Liver (tissue), 9 donors: Measurements from ENCODE around the gene DUSP9. TPM values are rescaled to one million over a fixed set of nuclear protein-coding genes. Genes with fewer than 3 reads are reported as not detected.
A peak's percentile ranks its signal among the peaks of the same experiment; 100 is the strongest.

ENCODE experiments used
- DNase-seq: peaks from one replicate; pipeline ENCODE4 v3.0.0-alpha.2; 2017; ENCODE audit warnings: low spot score
- H3K27ac ChIP-seq, 2 donors: one replicate each; pipeline ENCODE4 v1.7.0; 2013; ENCODE audit warnings: inconsistent platforms in 2 of 2, low read length in 2 of 2, control low read depth in 1 of 2, low read depth in 1 of 2, mild to moderate bottlenecking in 1 of 2
- H3K27me3 ChIP-seq, 4 donors: one replicate each; pipeline versions ENCODE4 v1.6.1 to v1.7.0; 2013; ENCODE audit warnings: low read length in 3 of 4, inconsistent platforms in 1 of 4, mild to moderate bottlenecking in 1 of 4, moderate library complexity in 1 of 4; ENCODE audit not compliant: control insufficient read depth in 4 of 4, insufficient read depth in 4 of 4
- H3K36me3 ChIP-seq, 4 donors: one replicate each; pipeline versions ENCODE4 v1.6.1 to v1.7.0; 2013; ENCODE audit warnings: low read length in 3 of 4, mild to moderate bottlenecking in 3 of 4, low read depth in 1 of 4, moderate library complexity in 1 of 4; ENCODE audit not compliant: control insufficient read depth in 4 of 4, insufficient read depth in 3 of 4
- H3K4me1 ChIP-seq, 4 donors: one replicate each; pipeline versions ENCODE4 v1.6.1 to v1.7.0; 2013; ENCODE audit warnings: low read length in 3 of 4, mild to moderate bottlenecking in 3 of 4, moderate library complexity in 1 of 4; ENCODE audit not compliant: control insufficient read depth in 4 of 4, insufficient read depth in 4 of 4
- H3K4me3 ChIP-seq, 3 donors: one replicate each; pipeline versions ENCODE4 v1.6.1 to v1.7.0; 2013; ENCODE audit warnings: low read length in 3 of 3, control low read depth in 1 of 3, low read depth in 1 of 3, mild to moderate bottlenecking in 1 of 3
- H3K9ac ChIP-seq, 2 donors: one replicate each; pipeline ENCODE4 v1.7.0; 2013; ENCODE audit warnings: low read length in 2 of 2, mild to moderate bottlenecking in 2 of 2, moderate library complexity in 2 of 2, control low read depth in 1 of 2, low read depth in 1 of 2
- H3K9me3 ChIP-seq, 4 donors: one replicate each; pipeline versions ENCODE4 v1.6.1 to v1.7.0; 2013; ENCODE audit warnings: low read length in 3 of 4; ENCODE audit not compliant: control insufficient read depth in 4 of 4
- EGR1 ChIP-seq, 2 donors: IDR thresholded peaks; 2 replicates each; pipeline ENCODE4 v1.6.1; 2016 to 2018; ENCODE audit warnings: antibody characterized with exemption in 2 of 2, low read depth in 2 of 2
- FOXA1 ChIP-seq: IDR thresholded peaks from 2 replicates; pipeline ENCODE4 v1.6.1; 2016; ENCODE audit warnings: antibody characterized with exemption
- FOXA2 ChIP-seq: IDR thresholded peaks from 2 replicates; pipeline ENCODE4 v1.6.1; 2016; ENCODE audit warnings: antibody characterized with exemption
- GABPA ChIP-seq, 2 donors: IDR thresholded peaks in 1 of 2; conservative IDR thresholded peaks in 1 of 2; 2 replicates each; pipeline ENCODE4 v1.6.1; 2016; ENCODE audit warnings: antibody characterized with exemption in 2 of 2, mild to moderate bottlenecking in 1 of 2, moderate library complexity in 1 of 2
- HNF4A ChIP-seq, 2 donors: conservative IDR thresholded peaks; 2 replicates each; pipeline ENCODE4 v1.6.1; 2016; ENCODE audit warnings: antibody characterized with exemption in 2 of 2, mild to moderate bottlenecking in 2 of 2
- HNF4G ChIP-seq: IDR thresholded peaks from 2 replicates; pipeline ENCODE4 v1.6.1; 2016; ENCODE audit warnings: antibody characterized with exemption
- MAX ChIP-seq: IDR thresholded peaks from 2 replicates; pipeline ENCODE4 v1.6.1; 2016; ENCODE audit warnings: antibody characterized with exemption
- RAD21 ChIP-seq, 2 donors: IDR thresholded peaks; 2 replicates each; pipeline ENCODE4 v1.6.1; 2016; ENCODE audit warnings: antibody characterized with exemption in 2 of 2, mild to moderate bottlenecking in 2 of 2
- RXRA ChIP-seq, 2 donors: IDR thresholded peaks; 2 replicates each; pipeline ENCODE4 v1.6.1; 2017 to 2018; ENCODE audit warnings: antibody characterized with exemption in 2 of 2, mild to moderate bottlenecking in 1 of 2
- SP1 ChIP-seq: IDR thresholded peaks from 2 replicates; pipeline ENCODE4 v1.6.1; 2018; ENCODE audit warnings: antibody characterized with exemption, mild to moderate bottlenecking
- TAF1 ChIP-seq: conservative IDR thresholded peaks from 2 replicates; pipeline ENCODE4 v1.6.1; 2016; ENCODE audit warnings: antibody characterized with exemption, mild to moderate bottlenecking
- YY1 ChIP-seq: IDR thresholded peaks from 2 replicates; pipeline ENCODE4 v1.6.1; 2016; ENCODE audit warnings: antibody characterized with exemption, mild to moderate bottlenecking
- WGBS: extraction: QIAGEN DNeasy Blood & Tissue Kit; methylation state at CpG from one replicate; pipeline ENCODE4 v1.1.7; 2013; 5-methylcytosine and 5-hydroxymethylcytosine counted together
- polyA plus RNA-seq, 2 donors: library from polyadenylated mRNA; stranded (reverse) in 1 of 2; unstranded in 1 of 2; fragments of 200-250 nt in 1 of 2; fragments of >200 nt in 1 of 2; fragmentation: Nextera tagmentation in 1 of 2; extraction: Ambion mirVana in 1 of 2; gene quantifications; one replicate each; pipeline versions ENCODE4 v1.2.1 to v1.2.3, GENCODE V29; 2013 to 2015
- total RNA-seq, 2 donors: library from RNA; depleted of rRNA; stranded (reverse); fragments of >200 nt; gene quantifications; one replicate each; pipeline ENCODE4 v1.2.3, GENCODE V29; 2014
- TF ChIP-seq, protein P1 (sequence below): fragments of 150-350 bp; IDR thresholded peaks from 2 replicates; pipeline ENCODE4 v1.5.1; 2017; ENCODE audit warnings: improper control_type of control experiment, low read depth, low read length; ENCODE audit not compliant: missing input control
- TF ChIP-seq, protein P2 (sequence below): IDR thresholded peaks from 2 replicates; pipeline ENCODE4 v1.6.1; 2016; ENCODE audit warnings: antibody characterized with exemption, mild to moderate bottlenecking
- TF ChIP-seq, protein P3 (sequence below): IDR thresholded peaks from 2 replicates; pipeline ENCODE4 v1.6.1; 2016; ENCODE audit warnings: antibody characterized with exemption
- donor health status: healthy.
- donor health status: healthy.
- donor health status: healthy.
- donor health status: healthy.
- donor health status: healthy.

Gene DUSP9
- total and polyA plus RNA-seq, 4 donors, result 0.42 to 164 (median 1.4) TPM

DNA sequence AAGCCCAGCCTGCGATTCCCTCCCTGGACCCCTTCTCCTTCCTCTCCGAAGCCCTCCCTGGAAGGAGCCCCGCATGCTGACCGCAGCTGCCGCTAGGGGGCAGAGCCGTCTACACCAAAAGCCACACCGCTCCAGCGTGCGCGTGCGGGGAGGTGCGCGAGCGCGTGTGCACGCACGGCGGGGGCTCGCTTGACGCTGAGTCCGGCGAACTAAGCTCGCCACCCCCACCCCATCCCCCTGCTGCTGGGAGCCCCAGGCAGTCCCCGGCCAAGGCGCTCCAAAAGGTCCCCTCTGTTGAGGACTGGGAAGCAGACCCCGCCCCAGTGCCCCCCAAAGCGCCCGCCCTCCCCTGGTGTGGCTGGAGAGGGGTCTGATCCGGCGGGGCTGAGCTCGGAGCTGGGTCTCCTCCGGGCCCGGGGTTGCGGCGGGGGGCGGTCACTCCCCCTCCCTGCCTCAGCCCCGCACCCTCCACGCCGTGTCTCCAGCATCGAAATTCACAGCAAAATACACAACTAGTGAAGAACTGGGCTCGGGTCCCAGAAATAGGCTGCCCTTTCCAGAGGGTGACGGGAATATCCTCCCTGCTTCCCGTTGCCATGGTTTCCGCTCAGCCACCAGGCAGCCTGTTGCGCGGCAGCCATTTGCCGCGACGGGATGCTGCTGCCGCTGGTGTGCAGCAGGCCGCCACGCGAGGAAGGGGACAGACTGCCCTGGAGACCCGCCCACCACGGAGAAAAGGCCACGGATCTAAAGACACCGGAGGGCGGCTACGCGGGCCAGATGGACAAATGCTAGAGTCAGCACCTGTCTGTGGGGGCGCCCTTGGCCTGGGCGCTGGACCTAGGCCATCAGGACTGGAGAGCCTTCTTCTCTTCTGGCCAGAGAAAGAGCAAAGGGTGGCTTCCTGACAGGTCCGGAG is 36.8 kb upstream of the DUSP9 start:
- no peaks in the 10 kb centered on the region for H3K27me3 ChIP-seq
- DNase-seq, result peak; percentile 75
- peaks cover 0 to 4% (median 0%) of the 10 kb centered on the region in 4 donors for H3K9me3 ChIP-seq
- TF ChIP-seq RXRA (IDR thresholded peaks at IDR 0.05), result peak in 1 of 2 donors; percentile 16
- TF ChIP-seq HNF4A (conservative IDR thresholded peaks at IDR 0.05), result peak in 1 of 2 donors; percentile 28
- TF ChIP-seq HNF4G, result no peak
- no peak for TF ChIP-seq GABPA (IDR thresholded peaks at IDR 0.05 in 1 of 2, conservative IDR thresholded peaks at IDR 0.05 in 1 of 2)
- peak; percentile 69 to 79 for TF ChIP-seq RAD21 (IDR thresholded peaks at IDR 0.05)
- no peak for TF ChIP-seq FOXA2
- TF ChIP-seq, protein P1, sequence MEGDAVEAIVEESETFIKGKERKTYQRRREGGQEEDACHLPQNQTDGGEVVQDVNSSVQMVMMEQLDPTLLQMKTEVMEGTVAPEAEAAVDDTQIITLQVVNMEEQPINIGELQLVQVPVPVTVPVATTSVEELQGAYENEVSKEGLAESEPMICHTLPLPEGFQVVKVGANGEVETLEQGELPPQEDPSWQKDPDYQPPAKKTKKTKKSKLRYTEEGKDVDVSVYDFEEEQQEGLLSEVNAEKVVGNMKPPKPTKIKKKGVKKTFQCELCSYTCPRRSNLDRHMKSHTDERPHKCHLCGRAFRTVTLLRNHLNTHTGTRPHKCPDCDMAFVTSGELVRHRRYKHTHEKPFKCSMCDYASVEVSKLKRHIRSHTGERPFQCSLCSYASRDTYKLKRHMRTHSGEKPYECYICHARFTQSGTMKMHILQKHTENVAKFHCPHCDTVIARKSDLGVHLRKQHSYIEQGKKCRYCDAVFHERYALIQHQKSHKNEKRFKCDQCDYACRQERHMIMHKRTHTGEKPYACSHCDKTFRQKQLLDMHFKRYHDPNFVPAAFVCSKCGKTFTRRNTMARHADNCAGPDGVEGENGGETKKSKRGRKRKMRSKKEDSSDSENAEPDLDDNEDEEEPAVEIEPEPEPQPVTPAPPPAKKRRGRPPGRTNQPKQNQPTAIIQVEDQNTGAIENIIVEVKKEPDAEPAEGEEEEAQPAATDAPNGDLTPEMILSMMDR, result peak; percentile 62
- TF ChIP-seq EGR1 (IDR thresholded peaks at IDR 0.05; ENCODE audit: low read depth in 2 of 2), result no peak
- peak; percentile 84 for TF ChIP-seq YY1
- TF ChIP-seq, protein P2, sequence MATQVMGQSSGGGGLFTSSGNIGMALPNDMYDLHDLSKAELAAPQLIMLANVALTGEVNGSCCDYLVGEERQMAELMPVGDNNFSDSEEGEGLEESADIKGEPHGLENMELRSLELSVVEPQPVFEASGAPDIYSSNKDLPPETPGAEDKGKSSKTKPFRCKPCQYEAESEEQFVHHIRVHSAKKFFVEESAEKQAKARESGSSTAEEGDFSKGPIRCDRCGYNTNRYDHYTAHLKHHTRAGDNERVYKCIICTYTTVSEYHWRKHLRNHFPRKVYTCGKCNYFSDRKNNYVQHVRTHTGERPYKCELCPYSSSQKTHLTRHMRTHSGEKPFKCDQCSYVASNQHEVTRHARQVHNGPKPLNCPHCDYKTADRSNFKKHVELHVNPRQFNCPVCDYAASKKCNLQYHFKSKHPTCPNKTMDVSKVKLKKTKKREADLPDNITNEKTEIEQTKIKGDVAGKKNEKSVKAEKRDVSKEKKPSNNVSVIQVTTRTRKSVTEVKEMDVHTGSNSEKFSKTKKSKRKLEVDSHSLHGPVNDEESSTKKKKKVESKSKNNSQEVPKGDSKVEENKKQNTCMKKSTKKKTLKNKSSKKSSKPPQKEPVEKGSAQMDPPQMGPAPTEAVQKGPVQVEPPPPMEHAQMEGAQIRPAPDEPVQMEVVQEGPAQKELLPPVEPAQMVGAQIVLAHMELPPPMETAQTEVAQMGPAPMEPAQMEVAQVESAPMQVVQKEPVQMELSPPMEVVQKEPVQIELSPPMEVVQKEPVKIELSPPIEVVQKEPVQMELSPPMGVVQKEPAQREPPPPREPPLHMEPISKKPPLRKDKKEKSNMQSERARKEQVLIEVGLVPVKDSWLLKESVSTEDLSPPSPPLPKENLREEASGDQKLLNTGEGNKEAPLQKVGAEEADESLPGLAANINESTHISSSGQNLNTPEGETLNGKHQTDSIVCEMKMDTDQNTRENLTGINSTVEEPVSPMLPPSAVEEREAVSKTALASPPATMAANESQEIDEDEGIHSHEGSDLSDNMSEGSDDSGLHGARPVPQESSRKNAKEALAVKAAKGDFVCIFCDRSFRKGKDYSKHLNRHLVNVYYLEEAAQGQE, result peak; percentile 16
- TF ChIP-seq, protein P3, sequence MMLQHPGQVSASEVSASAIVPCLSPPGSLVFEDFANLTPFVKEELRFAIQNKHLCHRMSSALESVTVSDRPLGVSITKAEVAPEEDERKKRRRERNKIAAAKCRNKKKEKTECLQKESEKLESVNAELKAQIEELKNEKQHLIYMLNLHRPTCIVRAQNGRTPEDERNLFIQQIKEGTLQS, result no peak
- H3K4me3 ChIP-seq, result peak overlapping the region in 1 of 3 donors; percentile 38
- H3K36me3 ChIP-seq, result no peaks in the 10 kb centered on the region
- H3K9ac ChIP-seq, result no peak overlapping the region
- H3K27ac ChIP-seq, result peak overlapping the region; percentile 3 to 55
- WGBS, result 2% methylated on average over 63 of the region's 63 CpGs
- H3K4me1 ChIP-seq, result peaks cover 4 to 11% (median 7%) of the 10 kb centered on the region in 4 donors

DNA sequence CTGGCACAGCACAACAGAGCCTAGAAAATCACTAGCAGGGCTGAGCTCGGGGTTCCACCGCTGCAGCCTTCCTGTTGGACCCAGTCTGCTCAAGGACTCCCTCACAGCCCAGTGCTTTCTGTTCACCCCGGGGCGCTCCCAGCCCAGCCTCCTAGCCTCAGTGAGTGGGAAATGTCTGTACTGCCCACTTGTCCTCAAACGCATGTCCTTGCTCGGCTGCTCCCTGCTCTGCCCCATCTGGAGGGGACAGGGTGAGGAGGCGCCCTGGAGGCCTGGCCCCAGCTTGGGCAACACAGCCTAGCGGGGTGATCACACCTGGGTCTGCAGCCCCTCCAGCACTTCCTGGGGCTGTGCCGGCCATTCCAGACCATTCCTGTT is 36.2 kb upstream of the DUSP9 start:
- H3K27me3 ChIP-seq, result no peaks in the 10 kb centered on the region
- H3K4me3 ChIP-seq, result peak overlapping the region in 1 of 3 donors; percentile 38
- no peak overlapping the region for H3K9ac ChIP-seq
- no peaks in the 10 kb centered on the region for H3K36me3 ChIP-seq
- peaks cover 4 to 11% (median 7%) of the 10 kb centered on the region in 4 donors for H3K4me1 ChIP-seq
- H3K27ac ChIP-seq, result peak overlapping the region; percentile 3 to 55
- peaks cover 0 to 4% (median 0%) of the 10 kb centered on the region in 4 donors for H3K9me3 ChIP-seq
- WGBS, result 54% methylated on average over 9 of the region's 9 CpGs
- no peak for DNase-seq
- TF ChIP-seq EGR1 (IDR thresholded peaks at IDR 0.05; ENCODE audit: low read depth in 2 of 2) (no peak), HNF4G (no peak), FOXA1 (no peak), FOXA2 (no peak), TAF1 (no peak), MAX (no peak), RXRA (IDR thresholded peaks at IDR 0.05) (no peak), HNF4A (conservative IDR thresholded peaks at IDR 0.05) (no peak), SP1 (no peak), RAD21 (IDR thresholded peaks at IDR 0.05) (no peak)
- TF ChIP-seq, protein P1, result no peak
- TF ChIP-seq, protein P2, result no peak
